ENCODE measurements around the gene TNS1. TPM values are rescaled to one million over a fixed set of nuclear protein-coding genes. Genes with fewer than 3 reads are reported as not detected.

The TNS1 gene
- total and polyA plus RNA-seq, 7 donors = 73.4 to 742 (median 276) TPM

- H3K27ac ChIP-seq = peak overlapping the region; percentile 87
- H3K36me3 ChIP-seq (ENCODE audit: insufficient read depth in 1 of 2, low read depth in 1 of 2) = no peaks in the 10 kb centered on the region
- peak; percentile 37 to 63 for DNase-seq
- peak overlapping the region; percentile 39 for H3K4me3 ChIP-seq
- intact Hi-C loops (cut with DNase I) = no loop called here
- TF ChIP-seq CTCF (IDR thresholded peaks at IDR 0.05) = no peak
- H3K27me3 ChIP-seq (ENCODE audit: insufficient read depth in 3 of 3, low read length in 2 of 3) = no peaks in the 10 kb centered on the region
- H3K9me3 ChIP-seq = no peaks in the 10 kb centered on the region
- ATAC-seq = peak in 2 of 4 donors; percentile 5 to 14
- WGBS, 3 donors = 33 to 49% (median 47%) methylated on average over 21 of the region's 21 CpGs
- H3K4me1 ChIP-seq = peaks cover 93% of the 10 kb centered on the region
These were observed 69.8 kb downstream of the TNS1 start for GRCh38 chr2:217932803-217933616.

GRCh38 chr2:217931846-217932560, 70.8 kb downstream of the TNS1 start:
- intact Hi-C loops (cut with DNase I) = no loop called here
- TF ChIP-seq CTCF (IDR thresholded peaks at IDR 0.05) = no peak
- ATAC-seq = no peak
- 79 to 88% (median 84%) methylated on average over 6 of the region's 6 CpGs for WGBS, 3 donors
- Histone ChIP-seq H3K4me3 (no peak overlapping the region), H3K4me1 (peaks cover 93% of the 10 kb centered on the region), H3K27ac (peak overlapping the region; percentile 87), H3K36me3 (ENCODE audit: insufficient read depth in 1 of 2, low read depth in 1 of 2) (no peaks in the 10 kb centered on the region), H3K9me3 (no peaks in the 10 kb centered on the region), H3K27me3 (ENCODE audit: insufficient read depth in 3 of 3, low read length in 2 of 3) (no peaks in the 10 kb centered on the region)
- no peak for DNase-seq

- Histone ChIP-seq H3K27ac (peak overlapping the region; percentile 87), H3K36me3 (ENCODE audit: insufficient read depth in 1 of 2, low read depth in 1 of 2) (no peaks in the 10 kb centered on the region), H3K27me3 (ENCODE audit: insufficient read depth in 3 of 3, low read length in 2 of 3) (no peaks in the 10 kb centered on the region), H3K4me1 (peaks cover 92% of the 10 kb centered on the region), H3K9me3 (no peaks in the 10 kb centered on the region), H3K4me3 (peak overlapping the region; percentile 34)
- no peak for TF ChIP-seq CTCF (IDR thresholded peaks at IDR 0.05)
- 60 to 66% (median 64%) methylated on average over 11 of the region's 11 CpGs for WGBS, 3 donors
- ATAC-seq (no peak), DNase-seq (peak in 1 of 2 donors; percentile 12)
- intact Hi-C loops (cut with DNase I) = no loop called here
These were observed 71.8 kb downstream of the TNS1 start for GRCh38 chr2:217930761-217931563.

GRCh38 chr2:217929757-217930707, 72.8 kb downstream of the TNS1 start:
- H3K4me3 ChIP-seq = peak overlapping the region; percentile 34

More at GRCh38 chr2:217929757-217930707, 72.8 kb downstream of the TNS1 start:
- WGBS, 3 donors = 57 to 75% (median 60%) methylated on average over 14 of the region's 14 CpGs
- no peak for TF ChIP-seq CTCF (IDR thresholded peaks at IDR 0.05)
- Histone ChIP-seq H3K36me3 (ENCODE audit: insufficient read depth in 1 of 2, low read depth in 1 of 2) (no peaks in the 10 kb centered on the region), H3K27me3 (ENCODE audit: insufficient read depth in 3 of 3, low read length in 2 of 3) (no peaks in the 10 kb centered on the region), H3K9me3 (no peaks in the 10 kb centered on the region), H3K4me1 (peaks cover 89% of the 10 kb centered on the region), H3K27ac (peak overlapping the region; percentile 87)
- ATAC-seq (peak; percentile 55 to 72 (median 71)), DNase-seq (peak in 1 of 2 donors; percentile 65)
- intact Hi-C loops (cut with DNase I) = no loop called here
